ENCODE results near the gene ITPKC.

ITPKC gene

GRCh38 chr19:40786060-40787037 is 69.4 kb downstream of the ITPKC start:
- DNase-seq, result no peak
- Mint-ChIP-seq H3K27ac (no peak overlapping the region), H3K4me3 (no peak overlapping the region), H3K27me3 (no peaks in the 10 kb centered on the region), H3K4me1 (ENCODE audit: low read depth) (peaks cover 16% of the 10 kb centered on the region), H3K36me3 (ENCODE audit: low read depth) (peaks cover 45% of the 10 kb centered on the region), H3K9me3 (no peaks in the 10 kb centered on the region)
